ENCODE data around the gene SLC38A4.

DNA sequence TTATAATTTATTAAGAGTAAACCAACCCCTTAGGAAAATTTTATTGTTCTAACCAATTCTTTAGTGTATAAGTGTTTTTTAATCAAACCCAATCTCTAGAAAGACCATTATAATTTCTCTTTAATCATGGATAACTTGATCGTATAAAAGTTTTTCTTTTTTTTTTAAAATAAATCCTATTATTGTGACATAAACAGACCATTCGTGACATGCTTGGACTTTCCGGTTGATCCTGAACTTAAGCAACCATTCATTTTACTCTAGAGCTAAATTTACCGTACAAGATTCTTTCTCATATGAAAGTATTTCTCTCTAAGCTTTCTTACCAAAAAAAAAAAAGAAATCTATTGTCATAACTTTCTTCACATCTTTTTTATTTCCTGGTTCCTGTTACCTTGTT lies 32.6 kb upstream of the SLC38A4 start:
- TF ChIP-seq YY1 (IDR thresholded peaks at IDR 0.05; ENCODE audit: low read depth) (no peak), RAD21 (IDR thresholded peaks at IDR 0.05; ENCODE audit: low read depth) (no peak), REST (IDR thresholded peaks at IDR 0.05; ENCODE audit: low read depth) (no peak), TCF12 (IDR thresholded peaks at IDR 0.05; ENCODE audit: low read depth) (no peak), MAX (IDR thresholded peaks at IDR 0.05) (no peak), TAF1 (IDR thresholded peaks at IDR 0.05; ENCODE audit: low read depth) (no peak), EP300 (IDR thresholded peaks at IDR 0.05; ENCODE audit: borderline replicate concordance) (no peak)
- TF ChIP-seq, protein P1, sequence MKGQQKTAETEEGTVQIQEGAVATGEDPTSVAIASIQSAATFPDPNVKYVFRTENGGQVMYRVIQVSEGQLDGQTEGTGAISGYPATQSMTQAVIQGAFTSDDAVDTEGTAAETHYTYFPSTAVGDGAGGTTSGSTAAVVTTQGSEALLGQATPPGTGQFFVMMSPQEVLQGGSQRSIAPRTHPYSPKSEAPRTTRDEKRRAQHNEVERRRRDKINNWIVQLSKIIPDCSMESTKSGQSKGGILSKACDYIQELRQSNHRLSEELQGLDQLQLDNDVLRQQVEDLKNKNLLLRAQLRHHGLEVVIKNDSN (IDR thresholded peaks at IDR 0.05) = no peak

Data from Ishikawa (cell line).